K562 (cell line): ENCODE results near the gene GRAMD2B. TPM values are rescaled to one million over a fixed set of nuclear protein-coding genes. Genes with fewer than 3 reads are reported as not detected.

Experiments
- ATAC-seq: fragments of 200-7000 bp; cut with Tn5 transposase; 3 replicates; pipeline ENCODE4 v1.9.1; 2020; ENCODE audit warnings: moderate library complexity
- BruUV-seq: library from RNA; stranded (reverse); fragments of 400-500 nt; replicated peaks from 2 replicates; lab custom pipeline; 2021; lab: Mats Ljungman, UMichigan
- CTCF ChIA-PET: fragments of 300-600 bp; formaldehyde crosslinking; extraction: SDS; loops from one replicate; lab custom pipeline; 2021; ENCODE audit warnings: low intra/inter-chr PET ratio; lab: Yijun Ruan, JAX
- POLR2A ChIA-PET: fragments of 300-600, 350-650 bp; sonication (Branson Sonifier 250); formaldehyde crosslinking; extraction: SDS; loops from one replicate; lab custom pipeline; 2021; ENCODE audit warnings: antibody characterized with exemption, inconsistent platforms; lab: Yijun Ruan, JAX
- DNase-seq, 4 experiments: peaks; one replicate each; pipeline versions ENCODE4 v3.0.0 to v3.0.0-alpha.2; 2011 to 2018; ENCODE audit warnings: low spot score in 3 of 4, mixed read lengths in 3 of 4; ENCODE audit errors: extremely low read depth in 1 of 4
- FAIRE-seq: peaks from 2 replicates; lab custom pipeline; 2011; peaks lifted over from hg19 to GRCh38; lab: Jason Lieb, UNC
- H2AFZ ChIP-seq: 2 replicates; pipeline ENCODE4 v1.6.0; 2011; ENCODE audit warnings: low read depth, low read length, control low read depth, inconsistent platforms
- H3K27ac ChIP-seq: fragments of 200-600 bp; 3 replicates; pipeline ENCODE4 v1.8.0; 2011; ENCODE audit warnings: low read depth, mild to moderate bottlenecking, control low read depth, inconsistent platforms, low read length, moderate library complexity, mixed read lengths; ENCODE audit errors: extremely low read depth
- H3K27me3 ChIP-seq, 2 experiments: fragments of 300-600 bp in 1 of 2; 2 replicates in 1 of 2; 3 replicates in 1 of 2; pipeline versions ENCODE4 v1.6.0 to v1.8.0; 2011; ENCODE audit warnings: inconsistent platforms in 2 of 2, low read length in 2 of 2, mild to moderate bottlenecking in 1 of 2, mixed read lengths in 1 of 2, moderate library complexity in 1 of 2; ENCODE audit not compliant: control insufficient read depth in 2 of 2, insufficient read depth in 2 of 2
- H3K36me3 ChIP-seq: fragments of 300-600 bp; 3 replicates; pipeline ENCODE4 v1.8.0; 2011; ENCODE audit warnings: mild to moderate bottlenecking, low read length, inconsistent platforms; ENCODE audit not compliant: control insufficient read depth, insufficient read depth
- H3K4me1 ChIP-seq, 2 experiments: fragments of 200-600 bp in 1 of 2; replicated peaks in 1 of 2; 2 replicates in 1 of 2; 3 replicates in 1 of 2; pipeline versions ENCODE4 v1.5.1 to v1.8.0; 2011; ENCODE audit warnings: inconsistent platforms in 2 of 2, low read length in 2 of 2, mild to moderate bottlenecking in 1 of 2, mixed read lengths in 1 of 2, moderate library complexity in 1 of 2; ENCODE audit not compliant: control insufficient read depth in 2 of 2, insufficient read depth in 2 of 2
- H3K4me2 ChIP-seq: 2 replicates; pipeline ENCODE4 v1.6.1; 2011; ENCODE audit warnings: low read length, control low read depth, inconsistent platforms, mixed read lengths; ENCODE audit not compliant: insufficient read depth
- H3K4me3 ChIP-seq: fragments of 200-600 bp; sonication (generic), shearing (Covaris generic); 2 replicates; pipeline ENCODE4 v1.5.1; 2016; ENCODE audit warnings: control low read depth, inconsistent platforms
- H3K79me2 ChIP-seq: fragments of 200-600 bp; 3 replicates; pipeline ENCODE4 v1.8.0; 2011; ENCODE audit warnings: low read length, inconsistent platforms; ENCODE audit not compliant: control insufficient read depth, insufficient read depth
- H3K9ac ChIP-seq, 2 experiments: 2 replicates each; pipeline versions ENCODE4 v1.6.0 to v1.6.1; 2011; ENCODE audit warnings: low read depth in 2 of 2, low read length in 2 of 2, control low read depth in 1 of 2, inconsistent platforms in 1 of 2, mild to moderate bottlenecking in 1 of 2, mixed read lengths in 1 of 2; ENCODE audit not compliant: insufficient read depth in 1 of 2
- H3K9me1 ChIP-seq: one replicate; pipeline ENCODE4 v1.6.0; 2011; ENCODE audit warnings: inconsistent platforms, mild to moderate bottlenecking, low read length, moderate library complexity; ENCODE audit not compliant: control insufficient read depth, insufficient read depth
- H3K9me3 ChIP-seq: replicated peaks from 2 replicates; pipeline ENCODE4 v1.5.1; 2011; ENCODE audit warnings: low read depth, low read length, inconsistent platforms; ENCODE audit not compliant: control insufficient read depth, insufficient read depth
- H4K20me1 ChIP-seq: replicated peaks from 2 replicates; pipeline ENCODE4 v1.6.1; 2011; ENCODE audit warnings: low read length, inconsistent platforms, mixed read lengths; ENCODE audit not compliant: control insufficient read depth, insufficient read depth
- ADNP ChIP-seq: fragments of 200-800 bp; sonication (Bioruptor generic); IDR thresholded peaks from 2 replicates; pipeline ENCODE4 v1.6.1; 2016; ENCODE audit warnings: missing genetic modification characterization, missing compliant biosample characterization
- BCOR ChIP-seq: fragments of 450-650 bp; IDR thresholded peaks from 2 replicates; pipeline ENCODE4 v1.6.1; 2016
- CBX3 ChIP-seq, 2 experiments: IDR thresholded peaks; 1 replicate in 1 of 2; 2 replicates in 1 of 2; pipeline ENCODE4 v1.6.1; 2012; ENCODE audit warnings: inconsistent platforms in 2 of 2, low read length in 2 of 2, borderline replicate concordance in 1 of 2, control low read depth in 1 of 2
- CHD4 ChIP-seq: fragments of 200-600 bp; sonication (generic); IDR thresholded peaks from 3 replicates; pipeline ENCODE4 v1.6.1; 2012; ENCODE audit warnings: low read depth, mild to moderate bottlenecking, mixed read lengths, low read length, inconsistent platforms; ENCODE audit not compliant: insufficient read depth, insufficient replicate concordance, poor library complexity, severe bottlenecking
- HDAC2 ChIP-seq: fragments of 450-650 bp; IDR thresholded peaks from 2 replicates; pipeline ENCODE4 v1.6.1; 2016; ENCODE audit warnings: mild to moderate bottlenecking
- KDM1A ChIP-seq, 2 experiments: fragments of 450-650 bp; IDR thresholded peaks; 2 replicates each; pipeline ENCODE4 v1.6.1; 2016; ENCODE audit warnings: mild to moderate bottlenecking in 2 of 2
- RBM25 ChIP-seq: fragments of 200-400 bp; formaldehyde crosslinking; IDR thresholded peaks from 2 replicates; pipeline ENCODE4 v1.6.1; 2018; ENCODE audit warnings: low read length, low read depth, moderate library complexity; ENCODE audit not compliant: severe bottlenecking
- RCOR1 ChIP-seq, 2 experiments: IDR thresholded peaks; 2 replicates each; pipeline ENCODE4 v1.6.1; 2012; ENCODE audit warnings: low read depth in 2 of 2, low read length in 2 of 2, borderline replicate concordance in 1 of 2, improper control_type of control experiment in 1 of 2
- SMARCA5 ChIP-seq: fragments of 450-650 bp; IDR thresholded peaks from 2 replicates; pipeline ENCODE4 v1.6.1; 2016
- in situ Hi-C: fragments of 300-500 bp; cut with MboI; formaldehyde crosslinking; loops from 4 replicates; pipeline ENCODE4 v1.15.0; 2018; ENCODE audit warnings: inconsistent platforms, mixed read lengths
- intact Hi-C: fragments of 100-400 bp; cut with micrococcal nuclease; formaldehyde crosslinking; loops from 2 replicates; pipeline ENCODE4 v1.14.2; 2022
- polyA plus RNA-seq, 8 experiments: library from polyadenylated mRNA; depleted of rRNA in 4 of 8; stranded (reverse) in 5 of 8; unstranded in 3 of 8; fragments of >200 nt; fragmentation: Nextera tagmentation in 2 of 8; fragmentation: Illumina TruSeq in 1 of 8; extraction: Ambion mirVana in 2 of 8; extraction: Trizol in 1 of 8; gene quantifications; 2 replicates each; pipeline versions ENCODE4 v1.2.1 to v1.2.3, GENCODE V29; 2011 to 2014; ENCODE audit warnings: inconsistent platforms in 1 of 8, missing spikeins in 1 of 8
- total RNA-seq, 7 experiments: library from RNA; depleted of rRNA in 6 of 7; stranded (reverse); fragments of >200 nt in 6 of 7; fragmentation: Illumina TruSeq in 2 of 7; extraction: Trizol in 2 of 7; gene quantifications; 2 replicates each; pipeline versions ENCODE4 v1.2.1 to v1.2.3, GENCODE V29; 2011 to 2021; ENCODE audit warnings: low replicate concordance in 1 of 7
- TF ChIP-seq, protein P1 (sequence below): fragments of 250-450 bp; sonication (Bioruptor Pico); IDR thresholded peaks from 2 replicates; pipeline ENCODE4 v1.9.0; 2021; ENCODE audit warnings: mild to moderate bottlenecking, inconsistent platforms
- TF ChIP-seq, protein P2 (sequence below): fragments of 250-450 bp; sonication (Bioruptor Pico); IDR thresholded peaks from 2 replicates; pipeline ENCODE4 v1.8.0; 2021; ENCODE audit warnings: moderate library complexity, mild to moderate bottlenecking, inconsistent platforms
- TF ChIP-seq, protein P3 (sequence below): fragments of 250-450 bp; sonication (Bioruptor Pico); IDR thresholded peaks from 2 replicates; pipeline ENCODE4 v1.5.0; 2021

GRAMD2B gene
- total and polyA plus RNA-seq, 9 of the 15 experiments (the other 6 are each of a cell fraction or from before 2014, with no cell fraction given): 0.32 to 4.2 (median 1.4) TPM

DNA sequence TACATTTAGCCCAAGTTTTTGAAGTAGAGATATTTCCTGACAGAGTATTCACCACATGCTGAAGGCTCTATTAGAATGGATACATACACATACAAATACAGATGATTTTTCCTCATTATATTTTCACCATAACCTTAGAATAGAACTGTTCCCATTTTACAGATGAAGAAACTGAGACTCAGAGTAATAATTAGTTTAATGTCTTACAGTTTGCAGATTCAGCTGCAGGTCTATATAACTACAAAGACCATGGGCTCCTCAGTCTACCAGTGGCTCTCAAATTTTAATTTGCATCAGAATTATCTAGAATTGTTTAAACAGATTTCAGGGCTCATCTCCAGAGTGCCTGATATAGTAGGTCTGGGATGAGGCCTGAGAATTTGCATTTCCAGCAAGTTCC, 64.4 kb downstream of the GRAMD2B start:
- no TSS peak for BruUV-seq
- Histone ChIP-seq H3K4me2 (no peak overlapping the region), H3K36me3 (no peaks in the 10 kb centered on the region), H2AFZ (no peak overlapping the region), H3K79me2 (no peaks in the 10 kb centered on the region), H3K27me3 (no peaks in the 10 kb centered on the region), H3K9ac (no peak overlapping the region), H3K27ac (no peak overlapping the region), H3K9me1 (no peaks in the 10 kb centered on the region), H3K4me1 (peaks cover 0 to 3% of the 10 kb centered on the region in 2 experiments; a peak in 1 of 5 replicates), H3K4me3 (no peak overlapping the region), H4K20me1 (no peaks in the 10 kb centered on the region), H3K9me3 (no peaks in the 10 kb centered on the region)
- no peak for ATAC-seq
- intact Hi-C loops (no loop called here), in situ Hi-C loops (no loop called here)
- no peak for DNase-seq
- FAIRE-seq: no peak
- TF ChIP-seq, protein P1, sequence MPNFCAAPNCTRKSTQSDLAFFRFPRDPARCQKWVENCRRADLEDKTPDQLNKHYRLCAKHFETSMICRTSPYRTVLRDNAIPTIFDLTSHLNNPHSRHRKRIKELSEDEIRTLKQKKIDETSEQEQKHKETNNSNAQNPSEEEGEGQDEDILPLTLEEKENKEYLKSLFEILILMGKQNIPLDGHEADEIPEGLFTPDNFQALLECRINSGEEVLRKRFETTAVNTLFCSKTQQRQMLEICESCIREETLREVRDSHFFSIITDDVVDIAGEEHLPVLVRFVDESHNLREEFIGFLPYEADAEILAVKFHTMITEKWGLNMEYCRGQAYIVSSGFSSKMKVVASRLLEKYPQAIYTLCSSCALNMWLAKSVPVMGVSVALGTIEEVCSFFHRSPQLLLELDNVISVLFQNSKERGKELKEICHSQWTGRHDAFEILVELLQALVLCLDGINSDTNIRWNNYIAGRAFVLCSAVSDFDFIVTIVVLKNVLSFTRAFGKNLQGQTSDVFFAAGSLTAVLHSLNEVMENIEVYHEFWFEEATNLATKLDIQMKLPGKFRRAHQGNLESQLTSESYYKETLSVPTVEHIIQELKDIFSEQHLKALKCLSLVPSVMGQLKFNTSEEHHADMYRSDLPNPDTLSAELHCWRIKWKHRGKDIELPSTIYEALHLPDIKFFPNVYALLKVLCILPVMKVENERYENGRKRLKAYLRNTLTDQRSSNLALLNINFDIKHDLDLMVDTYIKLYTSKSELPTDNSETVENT (CRISPR knock-in tag): no peak
- peak; percentile 92 for TF ChIP-seq BCOR
- TF ChIP-seq HDAC2: 0 out of 2 replicates have a peak, but pooled peaks have one; percentile 45
- peak in 1 of 2 experiments; percentile 64; a peak in 1 of 3 replicates for TF ChIP-seq CBX3 (IDR thresholded peaks at IDR 0.05; ENCODE audit: borderline replicate concordance in 1 of 2, low read length in 2 of 2)
- TF ChIP-seq RBM25: peak; percentile 97
- 0 out of 2 replicates have a peak, but pooled peaks have one; percentile 68 for TF ChIP-seq SMARCA5
- TF ChIP-seq, protein P2, sequence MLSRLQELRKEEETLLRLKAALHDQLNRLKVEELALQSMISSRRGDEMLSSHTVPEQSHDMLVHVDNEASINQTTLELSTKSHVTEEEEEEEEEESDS (CRISPR knock-in tag): no peak
- peak; percentile 76 for TF ChIP-seq CHD4
- TF ChIP-seq, protein P3, sequence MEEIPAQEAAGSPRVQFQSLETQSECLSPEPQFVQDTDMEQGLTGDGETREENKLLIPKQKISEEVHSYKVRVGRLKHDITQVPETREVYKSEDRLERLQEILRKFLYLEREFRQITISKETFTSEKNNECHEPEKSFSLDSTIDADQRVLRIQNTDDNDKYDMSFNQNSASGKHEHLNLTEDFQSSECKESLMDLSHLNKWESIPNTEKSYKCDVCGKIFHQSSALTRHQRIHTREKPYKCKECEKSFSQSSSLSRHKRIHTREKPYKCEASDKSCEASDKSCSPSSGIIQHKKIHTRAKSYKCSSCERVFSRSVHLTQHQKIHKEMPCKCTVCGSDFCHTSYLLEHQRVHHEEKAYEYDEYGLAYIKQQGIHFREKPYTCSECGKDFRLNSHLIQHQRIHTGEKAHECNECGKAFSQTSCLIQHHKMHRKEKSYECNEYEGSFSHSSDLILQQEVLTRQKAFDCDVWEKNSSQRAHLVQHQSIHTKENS (CRISPR knock-in tag): no peak
- TF ChIP-seq RCOR1 (IDR thresholded peaks at IDR 0.05; ENCODE audit: borderline replicate concordance in 1 of 2, low read depth in 2 of 2, low read length in 2 of 2): peak in 1 of 2 experiments; percentile 33; a peak in 1 of 4 replicates
- peak; percentile 45 to 74; a peak in 3 of 4 replicates for TF ChIP-seq KDM1A (IDR thresholded peaks at IDR 0.05)
- peak; percentile 84 for TF ChIP-seq ADNP (tag)
- CTCF ChIA-PET: no interaction called here
- POLR2A ChIA-PET: interaction anchor here (1.4 kb wide), 1 partner anchor 25 kb away, joined by 3 read pairs; no protein-coding TSS in a partner anchor
